Measurements from ENCODE around the gene SLC10A7. TPM values are rescaled to one million over a fixed set of nuclear protein-coding genes. Genes with fewer than 3 reads are reported as not detected.

SLC10A7 gene
- total RNA-seq, 1 donor: 18.2 TPM

DNA sequence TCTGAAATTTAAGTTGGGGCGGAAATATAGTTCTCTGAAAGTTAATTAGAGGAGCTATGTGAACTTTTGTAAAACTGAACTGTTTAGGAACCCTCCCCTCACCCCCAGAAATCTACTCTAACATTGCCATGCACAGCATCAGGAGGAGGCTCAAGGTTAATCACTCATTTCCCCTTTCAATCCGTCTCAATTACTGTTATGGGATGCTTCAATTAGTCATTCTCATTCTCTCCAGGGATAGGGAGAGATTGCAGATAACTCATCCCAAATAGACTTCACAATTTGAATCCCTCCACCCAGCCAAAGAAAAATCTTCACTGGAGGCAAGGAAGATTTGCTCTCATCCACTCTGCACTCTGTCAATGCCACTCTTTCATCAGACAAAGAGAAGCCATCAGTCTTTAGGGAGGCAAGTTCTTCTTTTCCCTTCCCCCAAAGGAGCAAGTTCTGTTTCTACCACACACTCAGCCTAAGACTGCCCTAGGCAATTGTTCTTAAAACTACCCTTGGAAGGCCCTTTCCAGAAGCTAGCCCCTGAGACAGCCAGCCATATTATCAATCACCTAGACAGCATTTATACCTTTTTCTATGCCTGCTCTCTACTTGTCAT, 140.4 kb downstream of the SLC10A7 start:
- no peak overlapping the region for H3K4me3 ChIP-seq (ENCODE audit: low read depth, low read length)
- no peak for TF ChIP-seq CTCF (IDR thresholded peaks at IDR 0.05; ENCODE audit: insufficient read depth, low read length)
- no peak for DNase-seq (ENCODE audit: low read depth)

GRCh38 chr4:146379744-146380143, 142.0 kb downstream of the SLC10A7 start:
- no peak overlapping the region for H3K4me3 ChIP-seq (ENCODE audit: low read depth, low read length)
- DNase-seq (ENCODE audit: low read depth): peak; percentile 7
- no peak for TF ChIP-seq CTCF (IDR thresholded peaks at IDR 0.05; ENCODE audit: insufficient read depth, low read length)

GRCh38 chr4:146371812-146372211, 149.9 kb downstream of the SLC10A7 start:
- no peak for TF ChIP-seq CTCF (IDR thresholded peaks at IDR 0.05; ENCODE audit: insufficient read depth, low read length)
- H3K4me3 ChIP-seq (ENCODE audit: low read depth, low read length): no peak overlapping the region
- no peak for DNase-seq (ENCODE audit: low read depth)

- no peak overlapping the region for H3K4me3 ChIP-seq (ENCODE audit: low read depth, low read length)
- peak; percentile 5 for DNase-seq (ENCODE audit: low read depth)
- TF ChIP-seq CTCF (IDR thresholded peaks at IDR 0.05; ENCODE audit: insufficient read depth, low read length): no peak
Measured at GRCh38 chr4:146370841-146371240, 150.9 kb downstream of the SLC10A7 start.

DNA sequence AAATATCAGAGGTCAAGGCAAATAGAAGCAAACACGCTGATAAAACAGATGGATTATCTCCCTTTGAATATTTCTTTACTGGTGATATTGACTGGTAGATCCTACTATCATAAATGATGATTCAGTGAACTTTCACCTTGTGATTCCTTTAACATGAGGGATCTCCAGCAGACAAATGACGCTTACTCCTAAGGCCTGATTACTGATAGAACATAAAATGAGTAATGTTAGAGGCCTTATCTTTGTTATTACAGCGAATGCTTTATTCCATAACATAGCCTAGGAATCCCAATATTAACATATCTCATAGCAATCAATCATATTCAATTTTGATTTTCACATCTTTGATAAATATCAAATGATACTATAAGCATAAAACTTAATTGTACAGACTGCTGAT, 152.3 kb downstream of the SLC10A7 start:
- no peak for TF ChIP-seq CTCF (IDR thresholded peaks at IDR 0.05; ENCODE audit: insufficient read depth, low read length)
- no peak for DNase-seq (ENCODE audit: low read depth)
- no peak overlapping the region for H3K4me3 ChIP-seq (ENCODE audit: low read depth, low read length)

GRCh38 chr4:146368209-146368608, 153.5 kb downstream of the SLC10A7 start:
- DNase-seq (ENCODE audit: low read depth): peak; percentile 16
- H3K4me3 ChIP-seq (ENCODE audit: low read depth, low read length): no peak overlapping the region
- no peak for TF ChIP-seq CTCF (IDR thresholded peaks at IDR 0.05; ENCODE audit: insufficient read depth, low read length)

DNA sequence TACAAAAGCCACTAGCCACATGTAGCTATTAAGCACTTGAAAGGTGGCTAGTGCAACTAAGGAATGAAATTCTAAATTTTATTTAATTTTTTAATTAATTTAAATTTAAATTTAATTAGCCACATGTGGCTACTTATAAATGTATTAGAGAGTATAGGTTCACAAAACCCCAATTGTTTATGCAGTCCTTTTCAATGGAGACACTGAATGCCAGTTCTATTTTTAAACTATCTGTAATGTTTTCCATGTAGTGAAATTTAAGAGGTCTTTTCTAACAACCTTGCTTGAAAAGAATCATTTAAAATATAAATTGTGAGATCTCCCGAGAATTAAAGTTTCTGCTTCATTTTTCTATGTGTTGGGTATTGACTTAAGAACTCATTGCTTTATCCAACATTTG, 154.4 kb downstream of the SLC10A7 start:
- DNase-seq (ENCODE audit: low read depth): no peak
- TF ChIP-seq CTCF (IDR thresholded peaks at IDR 0.05; ENCODE audit: insufficient read depth, low read length): no peak
- H3K4me3 ChIP-seq (ENCODE audit: low read depth, low read length): no peak overlapping the region
